WTC11 (cell line): Measurements from ENCODE around the gene ITGA1. TPM values are rescaled to one million over a fixed set of nuclear protein-coding genes. Genes with fewer than 3 reads are reported as not detected.

Experiments
- ATAC-seq: fragments of 200-7000 bp; cut with Tn5 transposase; 2 replicates; pipeline ENCODE4 v1.10.0; 2021; ENCODE audit warnings: mild to moderate bottlenecking, moderate library complexity
- CTCF ChIA-PET: fragments of 300-600 bp; sonication (Branson Sonifier 250); formaldehyde crosslinking; loops from one replicate; lab custom pipeline; 2021; ENCODE audit warnings: antibody characterized with exemption; lab: Charles Lee
- POLR2A ChIA-PET: fragments of 350-600 bp; sonication (Branson Sonifier 250); formaldehyde crosslinking; loops from one replicate; lab custom pipeline; 2021; ENCODE audit warnings: antibody characterized with exemption; lab: Charles Lee
- DNase-seq: peaks from one replicate; pipeline ENCODE4 v3.0.0; 2021; ENCODE audit warnings: low spot score
- H3K27ac Mint-ChIP-seq: 2 replicates; pipeline ENCODE4 v1.8.0; 2021; ENCODE audit warnings: mixed read lengths
- H3K27me3 Mint-ChIP-seq: 2 replicates; pipeline ENCODE4 v1.8.0; 2021; ENCODE audit warnings: low read depth, mild to moderate bottlenecking, moderate library complexity, mixed read lengths
- H3K36me3 Mint-ChIP-seq: 2 replicates; pipeline ENCODE4 v1.8.0; 2021; ENCODE audit warnings: mixed read lengths
- H3K4me1 Mint-ChIP-seq: 2 replicates; pipeline ENCODE4 v1.8.0; 2022; ENCODE audit warnings: mixed read lengths
- H3K4me3 Mint-ChIP-seq: 2 replicates; pipeline ENCODE4 v1.8.0; 2021; ENCODE audit warnings: mild to moderate bottlenecking, moderate library complexity, mixed read lengths
- H3K9me3 Mint-ChIP-seq: 2 replicates; pipeline ENCODE4 v1.8.0; 2021; ENCODE audit warnings: mixed read lengths
- FOXP1 ChIP-seq: sonication (generic); formaldehyde crosslinking; IDR thresholded peaks from 2 replicates; pipeline ENCODE4 v1.8.0; 2022; ENCODE audit warnings: missing genetic modification reagents, mild to moderate bottlenecking, moderate library complexity, borderline replicate concordance
- HMGA2 ChIP-seq: fragments of 250-450 bp; sonication (Bioruptor Pico); IDR thresholded peaks from 2 replicates; pipeline ENCODE4 v1.4.0; 2021; ENCODE audit warnings: mild to moderate bottlenecking, moderate library complexity
- MYBL2 ChIP-seq: sonication (generic); formaldehyde crosslinking; IDR thresholded peaks from 2 replicates; pipeline ENCODE4 v1.8.1; 2023; ENCODE audit warnings: mild to moderate bottlenecking, moderate library complexity, missing genetic modification reagents
- NFATC4 ChIP-seq: fragments of 250-450 bp; sonication (Bioruptor Pico); IDR thresholded peaks from 2 replicates; pipeline ENCODE4 v1.9.0; 2021; ENCODE audit warnings: mild to moderate bottlenecking
- OVOL2 ChIP-seq: fragments of 250-450 bp; sonication (Bioruptor Pico); IDR thresholded peaks from 2 replicates; pipeline ENCODE4 v1.9.0; 2021; ENCODE audit warnings: mild to moderate bottlenecking, borderline replicate concordance
- SOX15 ChIP-seq: fragments of 250-450 bp; sonication (Bioruptor Pico); IDR thresholded peaks from 2 replicates; pipeline ENCODE4 v1.9.0; 2021; ENCODE audit warnings: mild to moderate bottlenecking
- TCF7 ChIP-seq: sonication (generic); formaldehyde crosslinking; IDR thresholded peaks from 2 replicates; pipeline ENCODE4 v1.8.0; 2022; ENCODE audit warnings: mild to moderate bottlenecking, low read depth, missing genetic modification reagents, moderate library complexity
- TP53 ChIP-seq: sonication (generic); formaldehyde crosslinking; IDR thresholded peaks from 2 replicates; pipeline ENCODE4 v1.8.1; 2023; ENCODE audit warnings: mild to moderate bottlenecking, missing genetic modification reagents
- ZNF317 ChIP-seq: sonication (generic); formaldehyde crosslinking; IDR thresholded peaks from 2 replicates; pipeline ENCODE4 v1.8.1; 2023; ENCODE audit warnings: low read depth, mild to moderate bottlenecking, moderate library complexity, missing genetic modification reagents, borderline replicate concordance
- total RNA-seq: library from RNA; stranded (reverse); gene quantifications from 3 replicates; pipeline ENCODE4 v1.2.3, GENCODE V29; 2021
- TF ChIP-seq, protein P1 (sequence below): sonication (generic); formaldehyde crosslinking; IDR thresholded peaks from 2 replicates; pipeline ENCODE4 v1.8.1; 2022; ENCODE audit warnings: low read depth, mild to moderate bottlenecking, moderate library complexity, missing genetic modification reagents, borderline replicate concordance
- TF ChIP-seq, protein P2 (sequence below): fragments of 250-450 bp; sonication (Bioruptor Pico); conservative IDR thresholded peaks from 2 replicates; pipeline ENCODE4 v1.9.0; 2021; ENCODE audit warnings: mild to moderate bottlenecking
- TF ChIP-seq, protein P3 (sequence below): sonication (generic); formaldehyde crosslinking; IDR thresholded peaks from 2 replicates; pipeline ENCODE4 v1.8.1; 2023; ENCODE audit warnings: mild to moderate bottlenecking, moderate library complexity, missing genetic modification reagents
- TF ChIP-seq, protein P4 (sequence below): sonication (generic); formaldehyde crosslinking; IDR thresholded peaks from 2 replicates; pipeline ENCODE4 v1.8.0; 2022; ENCODE audit warnings: mild to moderate bottlenecking, missing genetic modification reagents
- TF ChIP-seq, protein P5 (sequence below): fragments of 250-450 bp; sonication (Bioruptor Pico); IDR thresholded peaks from 2 replicates; pipeline ENCODE4 v1.8.0; 2021; ENCODE audit warnings: mild to moderate bottlenecking
- TF ChIP-seq, protein P6 (sequence below): sonication (generic); formaldehyde crosslinking; IDR thresholded peaks from 2 replicates; pipeline ENCODE4 v1.8.0; 2022; ENCODE audit warnings: missing genetic modification reagents
- TF ChIP-seq, protein P7 (sequence below): sonication (generic); formaldehyde crosslinking; IDR thresholded peaks from 2 replicates; pipeline ENCODE4 v1.8.1; 2022; ENCODE audit warnings: low read depth, missing genetic modification reagents, borderline replicate concordance

The ITGA1 gene
- total RNA-seq, 1 experiment from 2014 or later = 6.5 TPM

DNA sequence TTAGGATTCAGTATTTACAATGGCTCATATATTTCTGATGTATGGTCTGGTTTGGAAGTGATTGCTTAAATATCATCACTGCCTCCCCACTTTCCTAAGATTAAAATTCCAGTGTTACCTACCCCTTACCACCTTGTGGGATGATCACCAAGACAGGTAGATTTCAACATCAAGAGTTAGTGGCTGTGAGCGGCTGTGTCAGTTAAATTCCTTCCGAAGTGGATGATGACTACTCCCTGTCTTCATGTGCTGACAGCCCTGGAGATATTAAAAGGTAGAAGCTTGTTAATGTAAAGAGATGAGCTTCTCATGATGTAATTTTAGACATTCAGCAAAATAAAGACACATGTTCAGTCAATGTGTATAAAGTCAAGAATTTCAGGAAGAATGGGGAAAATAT, 205.7 kb downstream of the ITGA1 start (continued):
- TF ChIP-seq TCF7 (CRISPR knock-in tag) = no peak

DNA sequence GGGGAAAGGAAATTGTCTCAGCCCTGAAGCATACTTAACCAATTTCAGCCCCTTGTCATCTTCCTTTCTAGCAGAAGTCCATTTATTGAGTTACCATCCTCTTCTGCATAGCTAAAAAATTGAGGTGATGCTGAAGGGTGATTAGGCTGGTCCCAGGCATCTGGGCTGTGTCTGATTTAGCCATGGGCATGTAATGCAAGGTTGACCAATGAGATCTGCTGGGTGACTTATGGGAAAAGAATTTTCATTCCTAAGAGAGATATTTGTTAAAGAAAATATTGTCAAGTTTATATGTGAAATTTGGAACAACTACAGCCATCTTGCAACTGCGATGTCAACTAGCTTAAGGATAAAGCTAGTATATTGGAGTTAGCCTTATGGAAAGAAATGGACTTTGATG, 206.6 kb downstream of the ITGA1 start:
- H3K9me3 Mint-ChIP-seq = no peaks in the 10 kb centered on the region
- ATAC-seq (no peak), DNase-seq (no peak)
- no peak for TF ChIP-seq HMGA2 (CRISPR knock-in tag)
- TF ChIP-seq, protein P1, sequence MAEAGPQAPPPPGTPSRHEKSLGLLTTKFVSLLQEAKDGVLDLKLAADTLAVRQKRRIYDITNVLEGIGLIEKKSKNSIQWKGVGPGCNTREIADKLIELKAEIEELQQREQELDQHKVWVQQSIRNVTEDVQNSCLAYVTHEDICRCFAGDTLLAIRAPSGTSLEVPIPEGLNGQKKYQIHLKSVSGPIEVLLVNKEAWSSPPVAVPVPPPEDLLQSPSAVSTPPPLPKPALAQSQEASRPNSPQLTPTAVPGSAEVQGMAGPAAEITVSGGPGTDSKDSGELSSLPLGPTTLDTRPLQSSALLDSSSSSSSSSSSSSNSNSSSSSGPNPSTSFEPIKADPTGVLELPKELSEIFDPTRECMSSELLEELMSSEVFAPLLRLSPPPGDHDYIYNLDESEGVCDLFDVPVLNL (CRISPR knock-in tag) = no peak
- no peak for TF ChIP-seq TP53 (CRISPR knock-in tag)
- no peak for TF ChIP-seq FOXP1 (CRISPR knock-in tag)
- no peak for TF ChIP-seq SOX15
- TF ChIP-seq ZNF317 (CRISPR knock-in tag) = no peak
- TF ChIP-seq, protein P2, sequence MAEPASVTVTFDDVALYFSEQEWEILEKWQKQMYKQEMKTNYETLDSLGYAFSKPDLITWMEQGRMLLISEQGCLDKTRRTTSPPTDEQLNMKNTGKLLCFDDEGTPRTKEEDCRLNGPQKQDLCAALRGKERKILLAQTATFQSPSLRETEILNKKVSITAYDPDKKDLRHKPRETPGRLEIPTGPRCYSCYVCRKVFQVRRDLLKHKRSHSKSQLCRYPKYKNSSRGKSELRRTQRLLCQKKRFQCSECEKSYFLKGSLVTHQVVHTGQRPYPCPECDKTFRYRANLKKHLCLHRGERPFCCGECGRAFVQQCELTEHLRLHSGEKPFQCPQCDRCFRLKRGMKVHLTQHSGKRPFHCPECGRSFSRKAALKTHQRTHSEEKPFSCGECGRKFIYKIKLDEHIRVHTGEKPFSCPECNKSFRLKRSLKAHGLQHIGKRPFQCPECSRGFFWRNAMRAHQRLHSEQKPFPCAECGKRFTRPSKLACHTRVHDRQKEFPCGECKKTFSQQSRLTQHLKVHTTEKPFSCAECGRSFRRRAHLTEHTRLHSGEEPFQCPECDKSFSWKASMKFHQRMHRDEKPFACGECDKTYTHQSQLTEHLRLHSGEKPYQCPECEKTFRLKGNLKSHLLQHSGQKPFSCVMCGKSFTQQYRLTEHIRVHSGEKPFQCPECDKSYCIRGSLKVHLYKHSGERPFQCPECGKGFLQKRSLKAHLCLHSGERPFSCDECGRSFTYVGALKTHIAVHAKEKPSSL (CRISPR knock-in tag) = no peak
- TF ChIP-seq, protein P3, sequence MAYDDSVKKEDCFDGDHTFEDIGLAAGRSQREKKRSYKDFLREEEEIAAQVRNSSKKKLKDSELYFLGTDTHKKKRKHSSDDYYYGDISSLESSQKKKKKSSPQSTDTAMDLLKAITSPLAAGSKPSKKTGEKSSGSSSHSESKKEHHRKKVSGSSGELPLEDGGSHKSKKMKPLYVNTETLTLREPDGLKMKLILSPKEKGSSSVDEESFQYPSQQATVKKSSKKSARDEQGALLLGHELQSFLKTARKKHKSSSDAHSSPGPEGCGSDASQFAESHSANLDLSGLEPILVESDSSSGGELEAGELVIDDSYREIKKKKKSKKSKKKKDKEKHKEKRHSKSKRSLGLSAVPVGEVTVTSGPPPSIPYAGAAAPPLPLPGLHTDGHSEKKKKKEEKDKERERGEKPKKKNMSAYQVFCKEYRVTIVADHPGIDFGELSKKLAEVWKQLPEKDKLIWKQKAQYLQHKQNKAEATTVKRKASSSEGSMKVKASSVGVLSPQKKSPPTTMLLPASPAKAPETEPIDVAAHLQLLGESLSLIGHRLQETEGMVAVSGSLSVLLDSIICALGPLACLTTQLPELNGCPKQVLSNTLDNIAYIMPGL (CRISPR knock-in tag) = no peak
- no peak for TF ChIP-seq NFATC4 (CRISPR knock-in tag)
- TF ChIP-seq, protein P4, sequence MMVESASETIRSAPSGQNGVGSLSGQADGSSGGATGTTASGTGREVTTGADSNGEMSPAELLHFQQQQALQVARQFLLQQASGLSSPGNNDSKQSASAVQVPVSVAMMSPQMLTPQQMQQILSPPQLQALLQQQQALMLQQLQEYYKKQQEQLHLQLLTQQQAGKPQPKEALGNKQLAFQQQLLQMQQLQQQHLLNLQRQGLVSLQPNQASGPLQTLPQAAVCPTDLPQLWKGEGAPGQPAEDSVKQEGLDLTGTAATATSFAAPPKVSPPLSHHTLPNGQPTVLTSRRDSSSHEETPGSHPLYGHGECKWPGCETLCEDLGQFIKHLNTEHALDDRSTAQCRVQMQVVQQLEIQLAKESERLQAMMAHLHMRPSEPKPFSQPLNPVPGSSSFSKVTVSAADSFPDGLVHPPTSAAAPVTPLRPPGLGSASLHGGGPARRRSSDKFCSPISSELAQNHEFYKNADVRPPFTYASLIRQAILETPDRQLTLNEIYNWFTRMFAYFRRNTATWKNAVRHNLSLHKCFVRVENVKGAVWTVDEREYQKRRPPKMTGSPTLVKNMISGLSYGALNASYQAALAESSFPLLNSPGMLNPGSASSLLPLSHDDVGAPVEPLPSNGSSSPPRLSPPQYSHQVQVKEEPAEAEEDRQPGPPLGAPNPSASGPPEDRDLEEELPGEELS (CRISPR knock-in tag) = no peak
- TF ChIP-seq, protein P5, sequence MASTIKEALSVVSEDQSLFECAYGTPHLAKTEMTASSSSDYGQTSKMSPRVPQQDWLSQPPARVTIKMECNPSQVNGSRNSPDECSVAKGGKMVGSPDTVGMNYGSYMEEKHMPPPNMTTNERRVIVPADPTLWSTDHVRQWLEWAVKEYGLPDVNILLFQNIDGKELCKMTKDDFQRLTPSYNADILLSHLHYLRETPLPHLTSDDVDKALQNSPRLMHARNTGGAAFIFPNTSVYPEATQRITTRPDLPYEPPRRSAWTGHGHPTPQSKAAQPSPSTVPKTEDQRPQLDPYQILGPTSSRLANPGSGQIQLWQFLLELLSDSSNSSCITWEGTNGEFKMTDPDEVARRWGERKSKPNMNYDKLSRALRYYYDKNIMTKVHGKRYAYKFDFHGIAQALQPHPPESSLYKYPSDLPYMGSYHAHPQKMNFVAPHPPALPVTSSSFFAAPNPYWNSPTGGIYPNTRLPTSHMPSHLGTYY = no peak
- TF ChIP-seq MYBL2 (CRISPR knock-in tag) = no peak
- TF ChIP-seq, protein P6, sequence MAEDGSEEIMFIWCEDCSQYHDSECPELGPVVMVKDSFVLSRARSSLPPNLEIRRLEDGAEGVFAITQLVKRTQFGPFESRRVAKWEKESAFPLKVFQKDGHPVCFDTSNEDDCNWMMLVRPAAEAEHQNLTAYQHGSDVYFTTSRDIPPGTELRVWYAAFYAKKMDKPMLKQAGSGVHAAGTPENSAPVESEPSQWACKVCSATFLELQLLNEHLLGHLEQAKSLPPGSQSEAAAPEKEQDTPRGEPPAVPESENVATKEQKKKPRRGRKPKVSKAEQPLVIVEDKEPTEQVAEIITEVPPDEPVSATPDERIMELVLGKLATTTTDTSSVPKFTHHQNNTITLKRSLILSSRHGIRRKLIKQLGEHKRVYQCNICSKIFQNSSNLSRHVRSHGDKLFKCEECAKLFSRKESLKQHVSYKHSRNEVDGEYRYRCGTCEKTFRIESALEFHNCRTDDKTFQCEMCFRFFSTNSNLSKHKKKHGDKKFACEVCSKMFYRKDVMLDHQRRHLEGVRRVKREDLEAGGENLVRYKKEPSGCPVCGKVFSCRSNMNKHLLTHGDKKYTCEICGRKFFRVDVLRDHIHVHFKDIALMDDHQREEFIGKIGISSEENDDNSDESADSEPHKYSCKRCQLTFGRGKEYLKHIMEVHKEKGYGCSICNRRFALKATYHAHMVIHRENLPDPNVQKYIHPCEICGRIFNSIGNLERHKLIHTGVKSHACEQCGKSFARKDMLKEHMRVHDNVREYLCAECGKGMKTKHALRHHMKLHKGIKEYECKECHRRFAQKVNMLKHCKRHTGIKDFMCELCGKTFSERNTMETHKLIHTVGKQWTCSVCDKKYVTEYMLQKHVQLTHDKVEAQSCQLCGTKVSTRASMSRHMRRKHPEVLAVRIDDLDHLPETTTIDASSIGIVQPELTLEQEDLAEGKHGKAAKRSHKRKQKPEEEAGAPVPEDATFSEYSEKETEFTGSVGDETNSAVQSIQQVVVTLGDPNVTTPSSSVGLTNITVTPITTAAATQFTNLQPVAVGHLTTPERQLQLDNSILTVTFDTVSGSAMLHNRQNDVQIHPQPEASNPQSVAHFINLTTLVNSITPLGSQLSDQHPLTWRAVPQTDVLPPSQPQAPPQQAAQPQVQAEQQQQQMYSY (CRISPR knock-in tag) = no peak
- TF ChIP-seq, protein P7, sequence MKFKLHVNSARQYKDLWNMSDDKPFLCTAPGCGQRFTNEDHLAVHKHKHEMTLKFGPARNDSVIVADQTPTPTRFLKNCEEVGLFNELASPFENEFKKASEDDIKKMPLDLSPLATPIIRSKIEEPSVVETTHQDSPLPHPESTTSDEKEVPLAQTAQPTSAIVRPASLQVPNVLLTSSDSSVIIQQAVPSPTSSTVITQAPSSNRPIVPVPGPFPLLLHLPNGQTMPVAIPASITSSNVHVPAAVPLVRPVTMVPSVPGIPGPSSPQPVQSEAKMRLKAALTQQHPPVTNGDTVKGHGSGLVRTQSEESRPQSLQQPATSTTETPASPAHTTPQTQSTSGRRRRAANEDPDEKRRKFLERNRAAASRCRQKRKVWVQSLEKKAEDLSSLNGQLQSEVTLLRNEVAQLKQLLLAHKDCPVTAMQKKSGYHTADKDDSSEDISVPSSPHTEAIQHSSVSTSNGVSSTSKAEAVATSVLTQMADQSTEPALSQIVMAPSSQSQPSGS (CRISPR knock-in tag) = no peak
- TF ChIP-seq OVOL2 (CRISPR knock-in tag) = no peak
- ChIA-PET POLR2A (no interaction called here), CTCF (no interaction called here)
- no peak overlapping the region for H3K4me3 Mint-ChIP-seq
- no peak overlapping the region for H3K27ac Mint-ChIP-seq
- peaks cover 3% of the 10 kb centered on the region; the same call in 1 of the 2 replicates for H3K27me3 Mint-ChIP-seq
- peaks cover 9% of the 10 kb centered on the region for H3K4me1 Mint-ChIP-seq
- H3K36me3 Mint-ChIP-seq = no peaks in the 10 kb centered on the region
